Esophagus squamous epithelium (tissue), 4 donors: ENCODE results near the gene MTA3.

Experiments used
- CTCF ChIP-seq, 6 experiments: fragments of 450-650 bp in 4 of 6; fragments of 200-600 bp in 2 of 6; sonication (generic) in 2 of 6; IDR thresholded peaks; one replicate each; pipeline ENCODE4 v1.5.1; 2016 to 2019; ENCODE audit warnings: antibody characterized with exemption in 6 of 6, mild to moderate bottlenecking in 4 of 6, moderate library complexity in 4 of 6
- POLR2A ChIP-seq, 4 donors: fragments of 450-650 bp; IDR thresholded peaks; one replicate each; pipeline ENCODE4 v1.6.1; 2017; ENCODE audit warnings: antibody characterized with exemption in 4 of 4, mild to moderate bottlenecking in 4 of 4, moderate library complexity in 3 of 4

GRCh38 chr2:42799881-42800280 lies 231.4 kb downstream of the MTA3 start:
- TF ChIP-seq CTCF (IDR thresholded peaks at IDR 0.05) = no peak
- TF ChIP-seq POLR2A (IDR thresholded peaks at IDR 0.05) = no peak
